ENCODE results near the gene CDK14. TPM values are rescaled to one million over a fixed set of nuclear protein-coding genes. Genes with fewer than 3 reads are reported as not detected.

The CDK14 gene
- total RNA-seq, 1 donor from 2014 or later = 58.6 TPM

- intact Hi-C loops (cut with DNase I) = no loop called here
- Histone ChIP-seq H3K9me3 (no peaks in the 10 kb centered on the region), H3K4me3 (no peak overlapping the region), H3K36me3 (no peaks in the 10 kb centered on the region), H3K27me3 (ENCODE audit: low read depth) (no peaks in the 10 kb centered on the region), H3K27ac (no peak overlapping the region), H3K4me1 (peaks cover 12% of the 10 kb centered on the region)
- ATAC-seq (no peak), DNase-seq (no peak)
- no peak for TF ChIP-seq CTCF (IDR thresholded peaks at IDR 0.05)
These were observed 118.9 kb downstream of the CDK14 start for GRCh38 chr7:90715067-90715466.

GRCh38 chr7:90717296-90718060 lies 121.4 kb downstream of the CDK14 start:
- Histone ChIP-seq H3K4me3 (no peak overlapping the region), H3K9me3 (no peaks in the 10 kb centered on the region), H3K27me3 (ENCODE audit: low read depth) (no peaks in the 10 kb centered on the region), H3K27ac (no peak overlapping the region), H3K4me1 (peaks cover 14% of the 10 kb centered on the region), H3K36me3 (no peaks in the 10 kb centered on the region)
- intact Hi-C loops (cut with DNase I) = no loop called here
- no peak for TF ChIP-seq CTCF (IDR thresholded peaks at IDR 0.05)
- DNase-seq = no peak
- ATAC-seq = peak; percentile 38 to 77

- Histone ChIP-seq H3K27ac (no peak overlapping the region), H3K4me1 (peaks cover 14% of the 10 kb centered on the region), H3K36me3 (no peaks in the 10 kb centered on the region), H3K9me3 (no peaks in the 10 kb centered on the region), H3K4me3 (no peak overlapping the region), H3K27me3 (ENCODE audit: low read depth) (no peaks in the 10 kb centered on the region)
- ATAC-seq (no peak), DNase-seq (no peak)
- TF ChIP-seq CTCF (IDR thresholded peaks at IDR 0.05) = no peak
- intact Hi-C loops (cut with DNase I) = no loop called here
These were observed 123.0 kb downstream of the CDK14 start for GRCh38 chr7:90719155-90719554.

- H3K27ac ChIP-seq = no peak overlapping the region
- DNase-seq = no peak
- no peak for TF ChIP-seq CTCF (IDR thresholded peaks at IDR 0.05)
- no peaks in the 10 kb centered on the region for H3K27me3 ChIP-seq (ENCODE audit: low read depth)
- H3K36me3 ChIP-seq = no peaks in the 10 kb centered on the region
- intact Hi-C loops (cut with DNase I) = no loop called here
- H3K4me1 ChIP-seq = peaks cover 15% of the 10 kb centered on the region
- ATAC-seq = peak in 1 of 2 donors; percentile 35
- H3K4me3 ChIP-seq = no peak overlapping the region
- no peaks in the 10 kb centered on the region for H3K9me3 ChIP-seq
These were observed 125.1 kb downstream of the CDK14 start for GRCh38 chr7:90720984-90721760.

- no peak for TF ChIP-seq CTCF (IDR thresholded peaks at IDR 0.05)
- H3K36me3 ChIP-seq = no peaks in the 10 kb centered on the region
- DNase-seq (no peak), ATAC-seq (no peak)
- H3K4me1 ChIP-seq = peaks cover 21% of the 10 kb centered on the region
- H3K4me3 ChIP-seq = no peak overlapping the region
- no peak overlapping the region for H3K27ac ChIP-seq
- H3K9me3 ChIP-seq = no peaks in the 10 kb centered on the region
- H3K27me3 ChIP-seq (ENCODE audit: low read depth) = no peaks in the 10 kb centered on the region
- intact Hi-C loops (cut with DNase I) = no loop called here
These were observed 125.8 kb downstream of the CDK14 start for GRCh38 chr7:90721869-90722431.

Measured in lower lobe of right lung (tissue), 2 donors.